K562 (cell line): ENCODE results near the gene TCF15. TPM values are rescaled to one million over a fixed set of nuclear protein-coding genes. Genes with fewer than 3 reads are reported as not detected.

ENCODE experiments used
- HMGN3 ChIP-seq: IDR thresholded peaks from 2 replicates; pipeline ENCODE4 v1.6.1; 2011; ENCODE audit warnings: borderline replicate concordance, low read depth, mild to moderate bottlenecking, mixed read lengths, low read length; ENCODE audit not compliant: insufficient read length; ENCODE audit errors: extremely low read depth
- MGA ChIP-seq: fragments of 450-650 bp; IDR thresholded peaks from 2 replicates; pipeline ENCODE4 v1.6.1; 2016; ENCODE audit warnings: mild to moderate bottlenecking, moderate library complexity
- PML ChIP-seq: IDR thresholded peaks from 2 replicates; pipeline ENCODE4 v1.6.1; 2012; ENCODE audit warnings: low read length, inconsistent platforms
- SUPT5H ChIP-seq: fragments of 450-650 bp; IDR thresholded peaks from 2 replicates; pipeline ENCODE4 v1.6.1; 2016
- ZBTB2 ChIP-seq: fragments of 450-650 bp; IDR thresholded peaks from 2 replicates; pipeline ENCODE4 v1.6.1; 2016; ENCODE audit warnings: antibody characterized with exemption
- ZFP36 ChIP-seq: fragments of 150-350 bp; IDR thresholded peaks from 2 replicates; pipeline ENCODE4 v1.6.1; 2018; ENCODE audit warnings: low read length, low read depth; ENCODE audit not compliant: partially characterized antibody
- ZKSCAN1 ChIP-seq: fragments of 150-350 bp; IDR thresholded peaks from 2 replicates; pipeline ENCODE4 v1.6.1; 2016; ENCODE audit warnings: low read depth, low read length
- ZNF23 ChIP-seq: fragments of 250-450 bp; sonication (Bioruptor Pico); IDR thresholded peaks from 2 replicates; pipeline ENCODE4 v1.4.0; 2020; ENCODE audit warnings: mild to moderate bottlenecking
- polyA plus RNA-seq, 8 experiments: library from polyadenylated mRNA; depleted of rRNA in 4 of 8; stranded (reverse) in 5 of 8; unstranded in 3 of 8; fragments of >200 nt; fragmentation: Nextera tagmentation in 2 of 8; fragmentation: Illumina TruSeq in 1 of 8; extraction: Ambion mirVana in 2 of 8; extraction: Trizol in 1 of 8; gene quantifications; 2 replicates each; pipeline versions ENCODE4 v1.2.1 to v1.2.3, GENCODE V29; 2011 to 2014; ENCODE audit warnings: inconsistent platforms in 1 of 8, missing spikeins in 1 of 8
- total RNA-seq, 7 experiments: library from RNA; depleted of rRNA in 6 of 7; stranded (reverse); fragments of >200 nt in 6 of 7; fragmentation: Illumina TruSeq in 2 of 7; extraction: Trizol in 2 of 7; gene quantifications; 2 replicates each; pipeline versions ENCODE4 v1.2.1 to v1.2.3, GENCODE V29; 2011 to 2021; ENCODE audit warnings: low replicate concordance in 1 of 7

Gene TCF15
- total and polyA plus RNA-seq, 9 of the 15 experiments (the other 6 are each of a cell fraction or from before 2014, with no cell fraction given) = 0.04 to 5.0 (median 1.2) TPM

GRCh38 chr20:598133-598850 lies 11.8 kb downstream of the TCF15 start (continued):
- TF ChIP-seq MGA = no peak
- TF ChIP-seq PML = no peak
- peak; percentile 66 for TF ChIP-seq ZFP36
- peak; percentile 95 for TF ChIP-seq ZKSCAN1
- no peak for TF ChIP-seq SUPT5H
- no peak for TF ChIP-seq ZNF23 (CRISPR knock-in tag)
- no peak for TF ChIP-seq ZBTB2
- no peak for TF ChIP-seq HMGN3
